Lower lobe of right lung (tissue), 2 donors: Measurements from ENCODE around the gene GUCY2C. TPM values are rescaled to one million over a fixed set of nuclear protein-coding genes. Genes with fewer than 3 reads are reported as not detected.

ENCODE experiments used
- ATAC-seq, 2 donors: fragments of 200-7000 bp; cut with Tn5 transposase; one replicate each; pipeline ENCODE4 v1.9.1; 2020 to 2022; ENCODE audit warnings: mild to moderate bottlenecking in 2 of 2, moderate library complexity in 2 of 2
- DNase-seq: peaks from one replicate; pipeline ENCODE4 v3.0.0-alpha.2; 2020
- H3K27ac ChIP-seq: fragments of 200-600 bp; one replicate; pipeline ENCODE4 v1.8.0; 2022
- H3K27me3 ChIP-seq: fragments of 200-600 bp; one replicate; pipeline ENCODE4 v1.8.0; 2022; ENCODE audit warnings: low read depth
- H3K36me3 ChIP-seq: fragments of 200-600 bp; one replicate; pipeline ENCODE4 v1.8.0; 2022; ENCODE audit warnings: mild to moderate bottlenecking
- H3K4me1 ChIP-seq: fragments of 200-600 bp; one replicate; pipeline ENCODE4 v1.8.0; 2022
- H3K4me3 ChIP-seq: fragments of 200-600 bp; one replicate; pipeline ENCODE4 v1.8.0; 2022; ENCODE audit warnings: mild to moderate bottlenecking
- H3K9me3 ChIP-seq: fragments of 200-600 bp; one replicate; pipeline ENCODE4 v1.8.0; 2022
- intact Hi-C: fragments of 100-400 bp; cut with DNase I; formaldehyde crosslinking; loops from one replicate; pipeline ENCODE4 v1.11.0; 2022
- total RNA-seq: library from RNA; stranded (reverse); fragmentation: NEBNext Ultra II Directional; extraction: Animal tissue kit (Norgen Biotek cat#: 25700); gene quantifications from one replicate; pipeline ENCODE4 v1.2.1, GENCODE V29; 2021
- TF ChIP-seq, protein P1 (sequence below): fragments of 200-600 bp; IDR thresholded peaks from one replicate; pipeline ENCODE4 v1.8.0; 2022; ENCODE audit warnings: antibody characterized with exemption, mild to moderate bottlenecking
- donor health status: DM: no; HTN: yes; CAD: no; lungs with severe emphysema.

Gene GUCY2C
- total RNA-seq, 1 donor from 2014 or later = not detected

DNA sequence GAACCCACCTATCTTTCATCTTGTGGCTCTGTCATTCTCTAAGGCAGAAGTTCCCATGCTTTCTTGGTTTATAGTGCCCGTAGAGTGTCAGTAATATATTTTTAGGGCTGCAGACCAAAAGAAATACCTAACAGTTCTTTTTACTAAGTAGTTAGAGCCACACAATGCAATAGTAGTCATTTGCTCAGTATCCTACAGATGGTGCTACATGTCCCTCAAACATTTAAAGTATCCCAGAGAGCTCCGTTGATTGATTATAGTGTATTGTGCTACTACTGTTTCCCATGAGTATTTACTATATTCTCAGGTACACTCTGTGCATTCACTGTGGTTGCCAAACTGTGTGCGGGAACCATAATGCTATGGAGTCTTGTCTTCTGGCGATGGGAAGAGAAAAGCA lies 124.0 kb downstream of the GUCY2C start:
- Histone ChIP-seq H3K4me1 (peaks cover 7% of the 10 kb centered on the region), H3K9me3 (no peaks in the 10 kb centered on the region), H3K36me3 (no peaks in the 10 kb centered on the region), H3K4me3 (no peak overlapping the region), H3K27ac (no peak overlapping the region), H3K27me3 (no peaks in the 10 kb centered on the region)
- no peak for DNase-seq
- no peak for ATAC-seq
- intact Hi-C loops = no loop called here
- TF ChIP-seq, protein P1, sequence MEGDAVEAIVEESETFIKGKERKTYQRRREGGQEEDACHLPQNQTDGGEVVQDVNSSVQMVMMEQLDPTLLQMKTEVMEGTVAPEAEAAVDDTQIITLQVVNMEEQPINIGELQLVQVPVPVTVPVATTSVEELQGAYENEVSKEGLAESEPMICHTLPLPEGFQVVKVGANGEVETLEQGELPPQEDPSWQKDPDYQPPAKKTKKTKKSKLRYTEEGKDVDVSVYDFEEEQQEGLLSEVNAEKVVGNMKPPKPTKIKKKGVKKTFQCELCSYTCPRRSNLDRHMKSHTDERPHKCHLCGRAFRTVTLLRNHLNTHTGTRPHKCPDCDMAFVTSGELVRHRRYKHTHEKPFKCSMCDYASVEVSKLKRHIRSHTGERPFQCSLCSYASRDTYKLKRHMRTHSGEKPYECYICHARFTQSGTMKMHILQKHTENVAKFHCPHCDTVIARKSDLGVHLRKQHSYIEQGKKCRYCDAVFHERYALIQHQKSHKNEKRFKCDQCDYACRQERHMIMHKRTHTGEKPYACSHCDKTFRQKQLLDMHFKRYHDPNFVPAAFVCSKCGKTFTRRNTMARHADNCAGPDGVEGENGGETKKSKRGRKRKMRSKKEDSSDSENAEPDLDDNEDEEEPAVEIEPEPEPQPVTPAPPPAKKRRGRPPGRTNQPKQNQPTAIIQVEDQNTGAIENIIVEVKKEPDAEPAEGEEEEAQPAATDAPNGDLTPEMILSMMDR = no peak

DNA sequence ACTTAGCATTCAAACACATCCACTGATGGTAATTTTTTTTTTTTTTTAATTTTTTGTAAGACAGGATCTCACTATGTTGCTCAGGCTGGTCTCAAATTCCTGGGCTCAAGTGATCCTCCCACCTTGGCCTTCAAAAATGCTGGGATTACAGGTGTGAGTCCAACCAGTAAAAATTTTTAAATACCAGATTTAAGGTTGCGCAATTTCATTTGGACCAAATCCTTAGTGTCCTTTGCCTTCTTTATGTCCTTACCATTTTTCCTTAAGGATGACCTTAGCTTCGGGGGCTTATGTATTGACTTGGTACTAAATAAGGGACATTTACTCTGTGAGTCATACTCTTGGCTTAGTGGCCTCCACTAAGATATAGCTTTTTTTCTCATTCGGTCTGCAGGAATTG lies 124.6 kb downstream of the GUCY2C start:
- H3K4me3 ChIP-seq = no peak overlapping the region
- H3K27me3 ChIP-seq = no peaks in the 10 kb centered on the region
- H3K36me3 ChIP-seq = no peaks in the 10 kb centered on the region
- no peak for DNase-seq
- peaks cover 1% of the 10 kb centered on the region for H3K4me1 ChIP-seq
- no peak for ATAC-seq
- no peaks in the 10 kb centered on the region for H3K9me3 ChIP-seq
- TF ChIP-seq, protein P1 = no peak
- intact Hi-C loops = no loop called here
- no peak overlapping the region for H3K27ac ChIP-seq

DNA sequence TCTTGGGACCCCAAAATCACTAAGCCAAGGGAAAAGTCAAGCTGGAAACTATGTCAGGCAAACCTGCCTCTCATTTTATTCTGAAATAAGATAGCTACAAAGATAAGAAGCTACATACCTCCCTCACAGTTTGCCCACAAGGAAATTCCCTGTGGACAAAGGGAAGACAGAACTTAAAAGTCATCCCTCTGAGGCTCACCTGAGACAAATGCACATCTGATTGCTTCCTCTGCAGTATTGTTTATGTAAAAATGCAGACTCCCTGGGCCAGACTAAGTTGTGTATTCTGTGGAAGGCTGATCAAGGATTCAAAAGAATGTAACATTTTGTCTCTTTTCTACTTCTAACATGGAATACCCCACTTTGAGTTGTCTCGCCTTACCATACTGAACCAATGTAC lies 126.2 kb downstream of the GUCY2C start:
- TF ChIP-seq, protein P1 = no peak
- H3K4me3 ChIP-seq = no peak overlapping the region
- H3K27me3 ChIP-seq = no peaks in the 10 kb centered on the region
- no peaks in the 10 kb centered on the region for H3K4me1 ChIP-seq
- no peaks in the 10 kb centered on the region for H3K9me3 ChIP-seq
- no peaks in the 10 kb centered on the region for H3K36me3 ChIP-seq
- DNase-seq (no peak), ATAC-seq (no peak)
- H3K27ac ChIP-seq = no peak overlapping the region
- intact Hi-C loops = no loop called here

DNA sequence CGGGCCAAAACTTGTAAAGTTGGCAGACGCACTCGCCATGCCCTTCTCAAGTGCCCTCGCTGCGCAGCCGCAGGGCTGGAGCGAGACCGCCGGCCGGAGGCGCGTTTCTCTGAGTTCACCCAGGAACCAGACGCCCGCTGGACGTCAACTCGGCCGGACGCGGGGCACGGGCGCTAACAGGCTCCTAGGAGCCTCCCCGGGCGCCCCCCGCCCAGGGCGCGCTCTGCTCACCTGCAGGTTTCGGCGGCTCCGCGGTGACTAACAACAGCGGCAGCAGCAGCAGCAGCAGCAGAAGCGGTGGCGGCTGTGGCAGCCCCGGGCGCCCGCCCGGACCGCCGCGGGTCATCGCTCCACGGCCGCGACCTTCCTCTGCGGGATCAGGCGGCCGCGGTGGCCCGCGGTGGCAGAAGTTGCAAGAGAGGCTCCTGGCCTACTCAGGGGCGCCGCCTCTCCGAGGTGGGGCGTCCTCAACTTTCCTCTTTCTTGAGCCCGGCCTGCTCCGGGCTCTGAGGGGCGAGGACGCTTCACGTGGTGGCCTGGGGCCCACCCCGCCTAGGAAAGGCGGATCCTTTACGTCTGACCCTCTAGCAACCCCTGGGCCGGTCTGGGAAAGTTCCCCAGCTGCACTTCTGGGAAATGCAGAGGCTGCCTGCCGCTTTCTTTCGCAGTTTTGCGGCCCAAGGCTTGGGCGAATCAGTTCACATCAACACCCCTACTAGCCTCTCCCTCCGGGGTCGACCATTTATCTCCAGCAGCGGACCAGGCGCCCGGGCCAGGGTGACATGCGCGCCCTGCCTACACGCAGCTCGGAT lies 128.8 kb downstream of the GUCY2C start, which contains the start of gene PLBD1:
PLBD1 (minus strand) TSS at position 533 of the 812 bp plus-strand sequence; CDS start at position 346, 187 bp downstream.
- TF ChIP-seq, protein P1 = no peak
- intact Hi-C loops = no loop called here
- H3K4me1 ChIP-seq = peaks cover 9% of the 10 kb centered on the region

DNA sequence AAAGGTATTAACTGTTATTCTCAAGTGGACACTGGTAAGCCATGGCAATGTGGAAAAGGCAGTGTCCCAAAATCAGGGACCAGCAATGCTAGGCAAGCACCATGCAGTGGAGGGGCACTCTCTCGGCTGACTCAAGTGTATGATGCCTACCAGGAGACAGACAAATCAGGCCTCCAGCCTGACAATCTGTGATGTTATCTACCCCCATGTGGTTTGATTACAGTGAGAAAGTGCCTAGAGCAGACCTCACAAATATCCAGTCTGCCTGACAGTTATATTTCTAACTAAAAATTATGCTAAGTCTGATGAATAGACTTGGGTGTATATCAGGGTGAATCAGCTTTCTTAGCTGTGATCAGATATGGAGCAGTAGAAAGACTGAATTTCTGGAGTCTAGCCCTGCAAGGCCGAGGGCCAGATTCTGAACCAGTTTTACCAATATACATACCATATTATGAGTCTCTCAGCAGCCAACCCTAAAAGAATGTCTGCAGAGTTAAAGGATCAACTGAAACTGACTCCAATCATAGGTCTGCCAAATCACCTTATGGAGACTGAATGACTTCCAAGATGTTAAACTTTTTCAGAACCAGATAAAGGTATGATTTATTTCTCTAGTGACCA lies 132.0 kb downstream of the GUCY2C start:
- H3K36me3 ChIP-seq = no peaks in the 10 kb centered on the region
- TF ChIP-seq, protein P1 = no peak
- no peak for DNase-seq
- ATAC-seq = no peak
- peaks cover 9% of the 10 kb centered on the region for H3K4me1 ChIP-seq
- H3K27ac ChIP-seq = no peak overlapping the region
- H3K9me3 ChIP-seq = no peaks in the 10 kb centered on the region
- H3K27me3 ChIP-seq = no peaks in the 10 kb centered on the region
- H3K4me3 ChIP-seq = no peak overlapping the region
- intact Hi-C loops = no loop called here

More for the DNA sequence above, 128.8 kb downstream of the GUCY2C start, which contains the start of gene PLBD1:
- Histone ChIP-seq H3K4me3 (peak within 1 kb of the TSS; percentile 66), H3K27ac (peak within 1 kb of the TSS; percentile 88), H3K9me3 (no peaks in the 10 kb centered on the region), H3K27me3 (no peaks in the 10 kb centered on the region), H3K36me3 (no peaks in the 10 kb centered on the region)
- ATAC-seq (peak; percentile 93 to 94), DNase-seq (peak; percentile 87)
